ENCODE data around the gene UNC5CL.

DNA sequence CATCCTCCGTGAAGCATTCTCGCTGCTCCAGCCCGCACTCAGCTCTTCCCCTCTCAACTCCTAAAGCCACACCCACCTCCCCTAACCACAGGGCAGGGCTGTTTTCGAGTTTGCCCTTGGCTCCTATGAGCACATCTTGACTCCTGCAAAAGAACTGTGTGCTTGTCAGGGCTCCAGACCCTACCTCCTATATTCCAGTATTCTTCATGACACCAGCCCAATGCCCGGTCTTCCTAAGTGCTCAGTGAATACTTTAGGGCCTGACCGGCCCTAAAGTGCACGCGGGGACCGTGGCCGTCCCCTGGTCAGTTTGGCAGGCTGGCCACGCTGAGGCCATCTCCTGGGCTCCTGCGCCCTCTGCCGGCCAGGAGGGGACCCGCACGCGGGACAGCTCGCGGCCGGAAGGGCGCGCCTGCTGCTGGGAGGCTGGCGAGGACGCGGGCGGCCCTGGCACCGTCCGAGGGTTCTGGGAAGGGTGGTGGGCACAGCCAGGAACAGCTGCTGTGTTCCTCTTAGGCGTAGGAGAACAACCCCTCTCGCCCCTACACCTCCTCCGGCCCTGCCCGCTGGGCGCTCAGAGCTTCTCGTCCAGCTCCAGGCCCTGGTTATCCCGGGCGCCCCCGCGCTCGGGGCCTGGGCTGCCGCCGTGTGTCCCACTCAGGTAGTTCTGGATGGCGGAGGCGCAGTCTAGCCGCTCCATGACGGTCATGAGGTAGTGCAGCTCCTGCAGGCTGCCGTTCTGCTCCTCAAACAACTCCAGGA is 11.0 kb downstream of the UNC5CL start:
- TF ChIP-seq, protein P1, sequence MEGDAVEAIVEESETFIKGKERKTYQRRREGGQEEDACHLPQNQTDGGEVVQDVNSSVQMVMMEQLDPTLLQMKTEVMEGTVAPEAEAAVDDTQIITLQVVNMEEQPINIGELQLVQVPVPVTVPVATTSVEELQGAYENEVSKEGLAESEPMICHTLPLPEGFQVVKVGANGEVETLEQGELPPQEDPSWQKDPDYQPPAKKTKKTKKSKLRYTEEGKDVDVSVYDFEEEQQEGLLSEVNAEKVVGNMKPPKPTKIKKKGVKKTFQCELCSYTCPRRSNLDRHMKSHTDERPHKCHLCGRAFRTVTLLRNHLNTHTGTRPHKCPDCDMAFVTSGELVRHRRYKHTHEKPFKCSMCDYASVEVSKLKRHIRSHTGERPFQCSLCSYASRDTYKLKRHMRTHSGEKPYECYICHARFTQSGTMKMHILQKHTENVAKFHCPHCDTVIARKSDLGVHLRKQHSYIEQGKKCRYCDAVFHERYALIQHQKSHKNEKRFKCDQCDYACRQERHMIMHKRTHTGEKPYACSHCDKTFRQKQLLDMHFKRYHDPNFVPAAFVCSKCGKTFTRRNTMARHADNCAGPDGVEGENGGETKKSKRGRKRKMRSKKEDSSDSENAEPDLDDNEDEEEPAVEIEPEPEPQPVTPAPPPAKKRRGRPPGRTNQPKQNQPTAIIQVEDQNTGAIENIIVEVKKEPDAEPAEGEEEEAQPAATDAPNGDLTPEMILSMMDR (conservative IDR thresholded peaks at IDR 0.05 in 1 of 2, IDR thresholded peaks at IDR 0.05 in 1 of 2; ENCODE audit: low read depth in 1 of 2, low read length in 2 of 2) = peak; percentile 69 to 96
- TF ChIP-seq EZH2 (IDR thresholded peaks at IDR 0.05; ENCODE audit: low read length, missing control alignments) = no peak

Measured in fibroblast of lung (primary cell).